Measurements from ENCODE around the gene SNAP91. TPM values are rescaled to one million over a fixed set of nuclear protein-coding genes. Genes with fewer than 3 reads are reported as not detected.
"Not testable (repeated sequence)": the region's sequence is repeated elsewhere in the genome, so short reads cannot be mapped to it uniquely, and the experiment has no call there.

Gene SNAP91
- total RNA-seq, 1 experiment from 2014 or later = not detected

DNA sequence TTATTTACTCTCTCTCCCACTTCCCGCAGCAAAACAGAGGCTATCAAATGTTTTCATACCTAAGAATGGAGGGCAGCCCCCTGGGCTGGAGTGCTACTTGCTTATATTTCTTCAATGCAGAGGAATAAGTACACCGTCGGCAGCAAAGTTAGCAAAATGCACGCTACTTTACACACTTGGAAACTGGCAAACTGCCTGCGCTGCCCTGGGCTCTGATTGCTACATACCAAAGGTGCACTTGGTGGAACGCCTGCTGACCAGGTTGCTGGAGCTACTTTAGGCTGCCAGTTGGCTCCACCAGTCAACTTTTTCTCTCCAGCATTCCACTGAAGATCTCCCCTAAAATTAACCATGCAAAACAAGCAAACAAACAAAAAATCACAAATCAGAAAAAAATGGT, 134.1 kb downstream of the SNAP91 start:
- TF ChIP-seq, protein P1, sequence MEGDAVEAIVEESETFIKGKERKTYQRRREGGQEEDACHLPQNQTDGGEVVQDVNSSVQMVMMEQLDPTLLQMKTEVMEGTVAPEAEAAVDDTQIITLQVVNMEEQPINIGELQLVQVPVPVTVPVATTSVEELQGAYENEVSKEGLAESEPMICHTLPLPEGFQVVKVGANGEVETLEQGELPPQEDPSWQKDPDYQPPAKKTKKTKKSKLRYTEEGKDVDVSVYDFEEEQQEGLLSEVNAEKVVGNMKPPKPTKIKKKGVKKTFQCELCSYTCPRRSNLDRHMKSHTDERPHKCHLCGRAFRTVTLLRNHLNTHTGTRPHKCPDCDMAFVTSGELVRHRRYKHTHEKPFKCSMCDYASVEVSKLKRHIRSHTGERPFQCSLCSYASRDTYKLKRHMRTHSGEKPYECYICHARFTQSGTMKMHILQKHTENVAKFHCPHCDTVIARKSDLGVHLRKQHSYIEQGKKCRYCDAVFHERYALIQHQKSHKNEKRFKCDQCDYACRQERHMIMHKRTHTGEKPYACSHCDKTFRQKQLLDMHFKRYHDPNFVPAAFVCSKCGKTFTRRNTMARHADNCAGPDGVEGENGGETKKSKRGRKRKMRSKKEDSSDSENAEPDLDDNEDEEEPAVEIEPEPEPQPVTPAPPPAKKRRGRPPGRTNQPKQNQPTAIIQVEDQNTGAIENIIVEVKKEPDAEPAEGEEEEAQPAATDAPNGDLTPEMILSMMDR (conservative IDR thresholded peaks at IDR 0.05; ENCODE audit: low read depth, low read length) = no peak
- TF ChIP-seq EZH2 (IDR thresholded peaks at IDR 0.05; ENCODE audit: low read length, unreplicated experiment) (no peak), EZH2phosphoT487 (IDR thresholded peaks at IDR 0.05; ENCODE audit: borderline replicate concordance, low read length) (no peak)
- intact Hi-C loops (cut with micrococcal nuclease) = no loop called here
- Histone ChIP-seq H3K4me1 (ENCODE audit: insufficient read depth, low read length) (no peaks in the 10 kb centered on the region), H3K4me3 (ENCODE audit: low read length) (no peak overlapping the region), H3K27me3 (ENCODE audit: low read length) (no peaks in the 10 kb centered on the region), H3F3A (ENCODE audit: low read length, unreplicated experiment) (no peaks in the 10 kb centered on the region), H3K36me3 (ENCODE audit: low read depth, low read length) (no peaks in the 10 kb centered on the region), H3K9ac (ENCODE audit: low read length) (no peak overlapping the region), H3K9me3 (ENCODE audit: low read length) (no peaks in the 10 kb centered on the region), H3K9me2 (replicated peaks; ENCODE audit: low read length) (no peaks in the 10 kb centered on the region), H3K79me2 (ENCODE audit: low read length) (no peaks in the 10 kb centered on the region), H3K4me2 (ENCODE audit: low read length) (no peak overlapping the region), H3K27ac (ENCODE audit: low read length) (no peak overlapping the region), H4K20me1 (ENCODE audit: low read length) (no peaks in the 10 kb centered on the region), H2AFZ (ENCODE audit: low read length) (no peak overlapping the region)
- no TSS peak for BruUV-seq (replicated peaks)
- CTCF ChIA-PET = no interaction called here
- ATAC-seq (no peak), DNase-seq (no peak)
- POLR2A ChIA-PET (ENCODE audit: unreplicated experiment) = no interaction called here

DNA sequence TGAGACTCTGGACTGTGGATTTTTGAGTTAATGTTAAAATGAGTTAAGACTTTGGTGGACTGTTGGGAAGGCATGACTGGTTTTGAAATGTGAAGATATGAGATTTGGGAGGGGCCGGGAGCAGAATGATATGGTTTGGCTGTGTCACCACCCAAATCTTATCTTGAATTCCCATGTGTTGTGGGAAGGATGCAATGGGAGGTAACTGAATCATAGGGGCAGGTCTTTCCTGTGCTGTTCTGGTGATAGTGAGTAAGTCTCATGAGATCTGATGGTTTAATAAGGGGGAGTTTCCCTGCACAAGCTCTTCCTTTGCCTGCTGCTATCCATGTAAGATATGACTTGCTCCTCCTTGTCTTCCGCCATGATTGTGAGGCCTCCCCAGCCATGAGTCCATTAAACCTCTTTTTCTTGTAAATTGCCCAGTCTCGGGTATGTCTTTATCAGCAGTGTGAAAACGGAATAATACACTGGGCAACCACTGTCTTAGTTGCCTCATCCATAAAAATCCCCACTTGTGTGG, 137.2 kb downstream of the SNAP91 start:
- H3K9me3 ChIP-seq (ENCODE audit: low read length); H3K9me2 ChIP-seq (replicated peaks; ENCODE audit: low read length); intact Hi-C loops (cut with micrococcal nuclease); POLR2A ChIA-PET (ENCODE audit: unreplicated experiment); H3K4me2 ChIP-seq (ENCODE audit: low read length); H3K4me1 ChIP-seq (ENCODE audit: insufficient read depth, low read length); DNase-seq; H3K27ac ChIP-seq (ENCODE audit: low read length); H3K4me3 ChIP-seq (ENCODE audit: low read length); H3K36me3 ChIP-seq (ENCODE audit: low read depth, low read length); ATAC-seq; CTCF ChIA-PET; H3K79me2 ChIP-seq (ENCODE audit: low read length); H4K20me1 ChIP-seq (ENCODE audit: low read length); H2AFZ ChIP-seq (ENCODE audit: low read length); H3K9ac ChIP-seq (ENCODE audit: low read length); H3F3A ChIP-seq (ENCODE audit: low read length, unreplicated experiment); BruUV-seq (replicated peaks); H3K27me3 ChIP-seq (ENCODE audit: low read length): not testable (repeated sequence)

- peaks cover 14% of the 10 kb centered on the region for H3K27me3 ChIP-seq (ENCODE audit: low read length)
- no peaks in the 10 kb centered on the region for H3K9me2 ChIP-seq (replicated peaks; ENCODE audit: low read length)
- intact Hi-C loops (cut with micrococcal nuclease) = no loop called here
- no peak overlapping the region for H2AFZ ChIP-seq (ENCODE audit: low read length)
- POLR2A ChIA-PET (ENCODE audit: unreplicated experiment) = no interaction called here
- CTCF ChIA-PET = no interaction called here
- no peaks in the 10 kb centered on the region for H3F3A ChIP-seq (ENCODE audit: low read length, unreplicated experiment)
- ATAC-seq = no peak
- H3K9ac ChIP-seq (ENCODE audit: low read length) = no peak overlapping the region
- no peaks in the 10 kb centered on the region for H3K79me2 ChIP-seq (ENCODE audit: low read length)
- no peak for DNase-seq
- no peak overlapping the region for H3K4me2 ChIP-seq (ENCODE audit: low read length)
- no peak overlapping the region for H3K27ac ChIP-seq (ENCODE audit: low read length)
- H3K9me3 ChIP-seq (ENCODE audit: low read length) = no peaks in the 10 kb centered on the region
- H3K36me3 ChIP-seq (ENCODE audit: low read depth, low read length) = no peaks in the 10 kb centered on the region
- no peak overlapping the region for H3K4me3 ChIP-seq (ENCODE audit: low read length)
- no TSS peak for BruUV-seq (replicated peaks)
- H4K20me1 ChIP-seq (ENCODE audit: low read length) = no peaks in the 10 kb centered on the region
- TF ChIP-seq, protein P1 (conservative IDR thresholded peaks at IDR 0.05; ENCODE audit: low read depth, low read length) = no peak
- TF ChIP-seq EZH2phosphoT487 (IDR thresholded peaks at IDR 0.05; ENCODE audit: borderline replicate concordance, low read length) (no peak), EZH2 (IDR thresholded peaks at IDR 0.05; ENCODE audit: low read length, unreplicated experiment) (no peak)
- no peaks in the 10 kb centered on the region for H3K4me1 ChIP-seq (ENCODE audit: insufficient read depth, low read length)
Observed at GRCh38 chr6:83558975-83559374, 149.9 kb downstream of the SNAP91 start.
